Stimulated activated naive CD8-positive, alpha-beta T cell treated with anti-CD3 and anti-CD28 coated beads, Interleukin-15, Interleukin-2, amounts not matched to agents 100 U/mL and 50 U/mL, for 24 hours (primary cell): ENCODE results near the gene HAUS6.
"Not testable (repeated sequence)": the region's sequence is repeated elsewhere in the genome, so short reads cannot be mapped to it uniquely, and the experiment has no call there.

Experiments used
- ATAC-seq: fragments of 150-1000 bp; cut with Tn5 transposase; one replicate; pipeline ENCODE4 v1.10.0; 2021
- DNase-seq: peaks from one replicate; pipeline ENCODE4 v3.0.0; 2021

HAUS6 gene

DNA sequence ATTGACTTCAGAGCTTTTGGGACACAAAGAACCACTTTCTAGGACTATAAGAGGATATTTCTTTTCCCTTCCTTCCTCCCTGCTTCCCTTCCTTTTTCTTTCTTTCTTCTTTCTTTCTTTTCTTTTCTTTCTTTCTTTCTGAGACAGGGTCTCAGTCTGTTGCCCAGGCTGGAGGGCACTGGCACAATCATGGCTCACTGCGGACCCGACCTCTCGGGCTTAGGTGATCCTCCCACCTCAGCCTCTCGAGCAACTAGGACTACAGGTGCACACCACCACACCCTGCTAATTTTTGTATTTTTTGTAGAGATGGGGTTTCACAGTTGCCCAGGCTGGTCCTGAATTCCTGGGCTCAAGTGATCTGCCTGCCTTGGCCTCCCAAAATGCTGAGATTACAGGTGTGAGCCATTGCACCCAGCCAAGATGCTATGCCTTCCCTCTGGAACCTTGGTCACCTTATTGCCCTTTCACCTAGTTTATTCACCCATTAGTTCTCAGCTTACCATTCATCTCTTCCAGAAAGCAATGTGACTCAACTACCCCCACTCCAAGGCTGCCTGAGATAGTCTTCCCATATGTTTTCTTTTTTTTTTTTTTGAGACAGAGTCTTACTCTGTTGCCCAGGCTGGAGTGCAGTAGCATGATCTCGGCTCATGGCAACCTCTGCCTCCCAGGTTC lies 14.5 kb upstream of the HAUS6 start:
- DNase-seq, result no peak

DNA sequence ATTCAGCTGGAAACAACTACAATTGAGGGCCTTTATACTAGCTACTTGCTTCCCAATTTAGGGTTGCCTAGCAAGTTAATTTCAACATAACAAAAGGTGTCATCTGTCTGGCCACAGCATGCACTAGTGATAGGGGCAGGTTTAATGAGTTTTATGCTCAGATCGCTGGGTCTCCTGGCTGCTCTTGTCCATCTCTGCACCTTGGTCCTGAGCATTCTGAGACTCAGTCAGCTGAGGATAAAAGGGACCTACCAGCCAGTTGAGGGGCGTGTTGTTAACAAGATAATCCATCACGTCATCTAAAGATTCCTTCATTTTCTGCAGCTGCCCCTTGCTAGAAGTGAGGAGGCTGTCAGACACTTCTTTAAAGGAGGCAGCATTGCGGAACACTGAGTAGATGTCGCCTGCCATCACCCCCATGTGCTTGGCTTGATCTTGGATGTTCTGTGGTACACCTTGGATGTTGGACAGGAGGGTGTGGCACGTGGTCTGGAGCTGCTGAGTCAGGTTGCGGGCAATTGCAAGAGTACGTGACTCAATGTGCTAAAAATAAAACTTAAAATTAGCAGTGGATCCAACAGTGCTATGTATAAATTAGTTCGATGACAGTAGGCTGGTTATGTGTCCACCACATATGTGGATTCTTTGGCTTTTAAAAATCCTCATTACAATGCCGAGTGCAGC lies 13.5 kb upstream of the HAUS6 start:
- DNase-seq, result no peak

More for the DNA sequence above, 14.5 kb upstream of the HAUS6 start:
- ATAC-seq, result no peak

DNA sequence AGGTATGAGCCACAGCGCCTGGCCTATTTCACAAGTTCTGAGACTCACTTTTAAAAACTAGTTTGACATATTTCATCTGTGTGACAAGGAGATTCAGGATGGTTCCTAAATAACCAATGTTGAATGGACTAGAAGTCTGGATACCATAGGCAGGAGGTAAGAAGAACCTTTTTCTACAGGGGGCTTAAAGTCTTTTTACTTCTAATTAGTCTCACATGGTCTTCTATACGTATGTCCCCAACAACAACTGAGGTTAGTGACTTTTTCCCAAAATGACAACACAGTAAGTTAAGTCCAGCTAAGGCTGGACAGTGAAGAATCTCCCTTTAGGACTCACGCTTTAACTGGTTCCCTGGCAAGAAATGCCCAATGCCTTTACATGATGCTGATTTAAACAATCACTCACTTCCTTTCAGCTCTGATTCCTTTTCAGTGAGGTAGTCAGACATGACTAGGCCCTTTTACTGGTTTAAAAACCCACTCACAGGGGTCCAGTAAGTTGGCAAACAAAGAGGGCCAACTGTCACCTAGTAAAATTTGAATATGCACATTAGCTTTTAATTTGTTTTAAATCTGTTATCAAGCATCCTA lies 12.1 kb upstream of the HAUS6 start:
- DNase-seq (no peak), ATAC-seq (no peak)

More for the DNA sequence above, 13.5 kb upstream of the HAUS6 start:
- ATAC-seq, result no peak

DNA sequence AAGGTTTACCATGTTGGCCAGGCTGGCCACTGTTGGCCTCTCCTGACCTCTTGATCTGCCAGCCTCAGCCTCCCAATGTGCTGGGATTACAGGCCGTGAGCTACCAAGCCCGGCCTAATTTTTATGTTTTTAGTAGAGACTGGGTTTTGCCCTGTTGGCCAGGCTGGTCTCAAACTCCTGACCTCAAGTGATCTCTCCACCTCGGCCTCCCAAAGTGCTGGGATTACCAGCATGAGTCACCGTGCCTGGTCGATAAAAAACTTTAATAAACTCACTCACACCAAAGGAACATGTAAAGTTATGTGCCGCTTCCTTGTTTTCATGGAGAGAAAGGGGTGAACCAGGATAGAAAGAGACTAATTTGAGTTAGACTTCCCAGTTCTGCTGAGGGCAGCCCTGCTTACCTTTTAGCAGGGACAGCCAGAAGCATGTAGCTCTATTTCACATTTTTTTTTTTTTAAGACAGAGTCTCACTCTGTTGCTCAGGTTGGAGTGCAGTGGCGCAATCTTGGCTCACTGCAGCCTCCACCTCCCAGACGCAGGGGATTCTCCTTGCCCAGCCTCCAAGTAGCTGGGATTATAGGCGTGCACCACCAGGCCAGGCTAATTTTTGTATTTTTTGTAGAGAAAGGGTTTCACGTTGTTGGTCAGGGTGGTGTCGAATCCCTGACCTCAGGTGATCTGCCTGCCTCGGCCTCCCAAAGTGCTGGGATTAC lies 11.4 kb upstream of the HAUS6 start:
- DNase-seq, result no peak

DNA sequence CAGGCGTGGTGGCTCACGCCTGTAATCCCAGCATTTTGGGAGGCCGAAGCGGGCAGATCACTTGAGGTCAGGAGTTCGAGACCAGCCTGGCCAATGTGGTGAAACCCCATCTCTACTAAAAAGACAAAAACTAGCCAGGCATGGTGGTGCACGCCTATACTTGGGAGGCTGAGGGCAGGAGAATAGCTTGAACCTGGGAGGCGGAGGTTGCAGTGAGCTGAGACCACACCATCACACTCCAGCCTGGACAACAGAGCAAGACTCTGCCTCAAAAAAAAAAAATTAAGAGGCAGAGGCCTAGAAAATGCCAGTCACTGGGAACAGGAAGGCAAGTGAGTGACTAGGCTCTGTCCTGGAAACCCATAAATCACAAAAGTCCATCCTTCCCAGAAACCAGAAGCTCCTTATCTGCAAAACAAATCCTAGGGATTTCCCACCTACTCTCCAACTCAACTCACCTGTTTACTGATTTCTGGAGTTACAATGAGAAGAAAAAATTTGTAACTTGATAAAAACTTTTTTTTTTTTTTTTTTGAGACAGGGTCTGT lies 10.4 kb upstream of the HAUS6 start:
- not testable (repeated sequence) for DNase-seq, ATAC-seq

More for the DNA sequence above, 11.4 kb upstream of the HAUS6 start:
- ATAC-seq, result no peak

DNA sequence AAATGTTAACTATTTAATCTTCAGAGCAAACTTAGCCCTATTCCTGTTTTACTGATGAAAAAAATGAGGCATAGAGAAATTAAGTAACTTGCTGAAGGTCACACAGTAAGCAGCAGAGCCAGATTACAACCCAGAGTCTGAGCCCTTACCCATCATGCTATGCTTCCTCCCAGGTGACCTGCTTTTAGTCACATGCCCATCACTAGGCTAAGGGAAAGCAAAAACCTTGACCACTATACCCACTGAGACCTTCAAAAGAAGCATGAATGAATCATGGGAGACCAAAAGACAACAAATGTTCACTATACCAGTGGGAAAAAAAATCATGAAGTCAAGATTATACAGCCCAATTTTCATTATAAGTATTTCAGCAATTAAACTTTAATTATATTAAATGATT lies 5.3 kb upstream of the HAUS6 start:
- ATAC-seq, result peak; percentile 38
- DNase-seq, result no peak

DNA sequence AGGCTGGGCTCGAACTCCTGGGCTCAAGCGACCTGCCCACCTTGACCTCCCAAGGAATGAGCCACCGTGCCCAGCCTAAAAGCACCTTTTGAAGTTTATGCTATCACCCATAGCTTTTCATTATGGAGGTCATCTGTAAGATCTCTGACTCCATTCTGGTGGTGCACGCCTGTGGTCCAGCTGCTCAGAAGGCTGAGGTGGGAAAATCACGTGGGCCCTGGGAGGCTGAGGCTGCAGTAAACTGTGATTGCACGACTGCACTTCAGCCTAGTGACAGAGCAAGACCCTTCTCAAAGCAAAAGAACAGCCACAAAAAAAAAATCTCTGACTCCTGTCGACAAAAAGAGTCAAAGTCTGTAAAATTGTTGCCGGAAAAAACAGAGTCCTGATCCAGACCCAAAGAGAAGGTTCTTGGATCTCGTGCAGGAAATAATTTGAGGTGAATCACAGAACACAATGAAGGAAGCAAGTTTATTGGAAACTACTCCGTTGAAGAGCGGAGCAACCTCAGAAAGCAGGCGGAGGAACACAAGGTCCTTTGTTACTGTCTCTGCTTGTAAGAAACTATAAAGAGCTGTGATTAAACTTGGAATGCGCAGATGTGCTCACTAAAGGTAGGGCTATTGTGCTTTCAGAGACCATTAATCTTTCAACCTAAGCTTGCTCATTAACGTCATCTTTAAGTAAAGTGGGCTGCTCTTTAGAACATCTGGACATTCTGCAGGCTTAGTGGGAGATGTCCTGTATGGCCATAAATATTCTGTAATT lies 2.0 kb upstream of the HAUS6 start:
- DNase-seq (no peak), ATAC-seq (no peak)

DNA sequence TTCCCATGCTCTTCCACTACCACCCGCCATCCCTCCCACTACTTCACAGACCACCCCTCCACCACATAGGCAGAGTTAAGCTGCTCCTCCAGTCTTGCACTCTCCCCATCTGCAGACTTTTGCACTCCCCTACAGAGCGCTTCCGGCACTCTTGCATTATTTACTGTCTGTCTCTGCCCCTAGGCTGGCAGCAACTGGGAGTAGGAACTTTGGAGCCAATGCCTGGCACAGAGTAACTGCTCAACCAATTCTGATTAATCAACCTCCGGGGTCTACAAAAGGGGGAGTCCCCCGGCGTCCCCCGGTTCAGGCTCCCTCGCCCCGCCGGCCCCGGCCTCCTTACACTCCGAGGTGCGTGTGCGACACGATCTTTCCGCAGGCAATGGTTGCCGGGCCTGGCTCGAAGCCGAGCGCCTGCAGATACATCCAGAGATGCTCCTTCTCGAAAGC lies 498 bp downstream of the HAUS6 start:
- DNase-seq (peak; percentile 49), ATAC-seq (peak; percentile 35)

DNA sequence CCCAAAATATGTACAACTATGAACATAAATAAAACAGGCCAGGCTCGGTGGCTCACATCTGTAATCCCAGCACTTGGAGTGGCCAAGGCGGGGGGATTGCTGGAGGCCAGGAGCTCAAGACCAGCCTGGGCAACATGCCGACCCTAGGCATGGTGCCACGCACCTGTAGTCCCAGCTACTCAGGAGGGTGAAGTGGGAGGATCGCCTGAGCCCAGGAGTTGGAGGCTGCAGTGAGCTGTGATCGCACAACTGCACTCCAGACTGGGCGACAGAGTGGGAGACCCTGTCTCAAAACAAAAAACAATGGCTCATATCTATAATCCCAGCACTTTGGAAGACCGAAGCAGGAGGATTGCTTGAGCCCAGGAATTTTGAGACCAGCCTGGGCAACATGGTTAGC lies 1.5 kb downstream of the HAUS6 start:
- DNase-seq (no peak), ATAC-seq (no peak)

DNA sequence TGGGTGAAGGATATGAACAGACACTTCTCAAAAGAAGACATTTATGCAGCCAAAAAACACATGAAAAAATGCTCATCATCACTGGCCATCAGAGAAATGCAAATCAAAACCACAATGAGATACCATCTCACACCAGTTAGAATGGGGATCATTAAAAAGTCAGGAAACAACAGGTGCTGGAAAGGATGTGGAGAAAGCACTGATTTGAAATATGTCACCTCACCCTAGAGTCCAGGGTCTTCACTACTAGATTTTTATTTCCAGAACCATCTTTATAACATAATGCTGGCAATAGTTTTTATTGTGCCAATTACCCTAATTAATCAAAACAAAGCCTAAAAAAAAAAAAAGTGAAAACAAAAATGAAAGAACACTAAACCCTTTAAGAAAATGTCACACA lies 5.3 kb downstream of the HAUS6 start:
- not testable (repeated sequence) for ATAC-seq, DNase-seq

DNA sequence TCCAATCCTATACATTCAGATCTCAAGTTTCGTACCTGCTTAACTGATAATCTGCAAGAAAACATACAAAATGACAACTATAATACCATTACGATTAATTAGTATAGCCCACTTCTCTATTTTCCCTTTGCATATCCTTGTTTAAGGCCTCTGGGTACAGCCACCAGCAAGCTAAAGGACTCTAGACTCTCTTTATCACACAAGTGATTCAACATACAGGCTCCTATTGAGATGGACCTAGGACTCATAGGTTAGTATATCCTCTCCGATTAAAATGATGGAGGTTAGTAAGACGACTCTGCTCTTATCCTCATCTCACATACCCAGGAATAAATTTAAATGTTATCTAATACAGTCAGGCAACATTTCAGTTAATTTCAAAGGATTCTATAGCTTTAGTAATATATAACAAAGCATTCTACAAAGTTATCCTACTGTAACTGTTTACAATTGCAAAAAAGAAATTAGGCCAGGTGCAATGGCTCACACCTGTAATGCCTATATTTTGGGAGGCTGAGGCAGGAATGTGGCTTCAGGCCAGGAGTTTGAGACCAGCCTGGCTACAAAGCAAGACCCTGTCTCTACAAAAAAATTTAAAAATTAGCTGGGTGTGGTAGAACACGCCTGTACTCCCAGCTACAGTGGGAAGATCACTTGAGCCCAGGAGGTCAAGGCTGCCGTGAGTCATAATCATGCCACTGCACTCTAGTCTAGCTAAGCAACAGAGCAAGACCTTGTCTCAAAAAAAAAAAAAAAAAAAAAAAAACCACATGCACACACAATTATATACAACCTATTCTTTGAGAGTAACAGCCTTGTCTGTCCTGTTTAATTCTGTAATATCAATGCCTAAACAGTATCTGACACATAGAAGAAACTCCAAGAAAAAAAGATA lies 15.4 kb downstream of the HAUS6 start:
- DNase-seq, result no peak
- no peak for ATAC-seq

DNA sequence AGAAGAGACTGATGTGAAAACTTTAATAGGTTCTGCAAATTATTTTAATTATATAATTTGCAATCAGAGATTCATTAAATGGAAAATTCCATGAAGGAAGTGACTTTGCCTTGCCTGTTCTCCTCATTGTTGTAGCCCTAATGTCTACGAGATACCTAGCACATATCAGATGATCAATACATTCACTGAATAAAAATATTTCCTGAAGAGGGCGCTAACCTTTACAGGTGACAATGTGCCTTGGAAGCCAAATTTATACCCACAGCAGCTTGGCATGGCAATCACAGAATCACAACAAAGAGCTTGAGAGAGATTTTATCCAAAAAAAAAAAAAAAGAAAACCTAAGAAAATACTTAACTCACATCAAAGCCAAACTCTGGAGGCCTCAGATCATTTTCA lies 17.4 kb downstream of the HAUS6 start:
- ATAC-seq, result no peak

DNA sequence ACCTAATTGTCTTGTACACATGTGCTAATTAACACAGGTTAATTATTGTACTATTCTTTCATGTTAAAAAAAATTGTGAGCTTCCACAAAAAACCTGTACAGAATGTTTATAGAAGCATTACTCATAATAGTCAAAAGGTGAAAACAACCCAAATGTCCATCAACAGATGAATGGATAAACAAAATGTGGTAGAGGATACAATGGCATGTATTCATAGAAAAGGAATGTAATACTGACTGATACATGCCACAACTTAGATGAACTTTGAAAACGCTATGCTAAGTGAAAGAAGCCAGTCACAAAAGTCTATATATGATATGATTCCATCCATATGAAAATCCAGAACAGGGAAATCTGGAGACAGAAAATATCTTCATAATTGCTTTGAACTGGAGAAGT lies 27.9 kb downstream of the HAUS6 start:
- ATAC-seq, result no peak
- DNase-seq, result no peak

More for the DNA sequence above, 17.4 kb downstream of the HAUS6 start:
- no peak for DNase-seq

DNA sequence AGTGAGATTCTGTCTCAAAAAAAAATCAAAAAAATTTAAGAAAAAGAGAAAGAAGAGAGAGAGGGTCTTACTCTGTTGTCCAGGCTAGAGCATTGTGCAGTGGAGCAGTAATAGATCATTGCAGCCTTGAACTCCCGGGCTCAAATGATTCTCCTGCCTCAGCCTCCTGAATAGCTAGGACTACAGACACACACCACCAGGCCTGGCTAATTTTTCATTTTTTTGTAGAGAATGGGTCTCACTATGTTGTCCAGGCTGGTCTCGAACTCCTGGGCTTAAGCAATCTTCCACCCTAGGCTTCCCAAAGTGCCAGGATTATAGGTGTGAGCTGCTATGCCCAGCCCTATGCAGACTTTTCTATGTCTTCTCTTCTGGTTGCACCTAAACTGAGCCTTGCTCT lies 28.5 kb downstream of the HAUS6 start:
- DNase-seq (no peak), ATAC-seq (no peak)

DNA sequence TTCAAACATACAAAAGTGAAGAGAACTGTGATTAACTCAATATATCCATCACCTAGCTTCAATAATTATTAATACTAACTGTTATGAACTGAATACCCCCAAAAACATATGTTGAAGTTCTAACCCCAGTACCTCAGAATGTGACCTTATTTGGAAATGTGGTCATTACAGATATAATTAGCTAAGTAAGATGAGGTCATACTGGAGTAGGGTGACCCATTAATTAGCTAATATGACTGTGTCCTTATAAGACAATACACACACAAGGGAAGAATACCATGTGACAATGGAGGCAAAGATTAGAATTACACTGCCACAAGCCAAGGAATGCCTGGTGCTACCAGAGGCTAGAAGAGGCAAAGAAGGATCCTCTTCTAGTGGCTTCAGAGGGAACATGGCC lies 45.7 kb downstream of the HAUS6 start:
- DNase-seq, result no peak
- ATAC-seq, result no peak

DNA sequence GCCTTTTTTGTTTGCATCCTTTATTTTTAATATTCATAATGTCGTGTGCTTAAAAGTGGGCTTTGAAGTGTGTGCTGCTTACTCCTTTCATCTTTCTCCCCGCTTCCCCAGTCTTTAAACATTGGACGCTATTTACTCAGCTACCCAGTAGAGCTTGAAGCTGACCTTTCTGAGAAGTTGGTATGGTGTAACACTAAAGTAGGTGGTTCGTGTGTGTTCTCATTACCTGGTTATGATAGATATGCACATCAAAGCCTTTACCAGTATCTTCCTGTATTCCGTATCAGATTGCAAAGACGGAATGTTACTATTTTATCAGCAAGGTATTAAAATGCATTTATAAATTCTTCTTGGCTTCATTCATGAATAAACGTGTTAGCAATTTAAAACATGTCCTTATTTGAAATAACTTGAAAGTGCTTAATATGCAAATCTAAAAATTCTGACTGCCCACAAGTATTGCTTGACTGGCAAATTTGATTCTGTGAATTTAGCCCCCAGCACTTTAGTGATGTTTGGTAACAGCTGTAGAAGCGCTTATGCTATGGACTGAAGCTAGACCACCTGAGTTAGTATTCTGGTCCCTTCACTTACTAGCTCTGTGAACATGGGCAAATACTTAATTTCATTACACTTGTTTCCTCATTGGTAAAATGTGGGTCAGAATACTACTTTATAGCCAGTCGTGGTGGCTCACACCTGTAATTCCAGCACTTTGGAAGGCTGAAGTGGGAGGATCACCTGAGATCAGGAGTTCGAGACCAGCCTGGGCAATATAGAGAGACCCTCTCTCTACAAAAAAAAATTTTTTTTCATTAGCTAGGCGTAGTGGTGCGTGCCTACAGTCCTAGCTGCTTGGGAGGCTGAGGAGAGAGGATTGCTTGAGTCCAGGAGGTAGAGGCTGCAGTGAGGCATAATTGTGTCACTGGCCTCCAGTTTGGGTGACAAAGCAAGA lies 51.8 kb downstream of the HAUS6 start:
- DNase-seq (no peak), ATAC-seq (no peak)

DNA sequence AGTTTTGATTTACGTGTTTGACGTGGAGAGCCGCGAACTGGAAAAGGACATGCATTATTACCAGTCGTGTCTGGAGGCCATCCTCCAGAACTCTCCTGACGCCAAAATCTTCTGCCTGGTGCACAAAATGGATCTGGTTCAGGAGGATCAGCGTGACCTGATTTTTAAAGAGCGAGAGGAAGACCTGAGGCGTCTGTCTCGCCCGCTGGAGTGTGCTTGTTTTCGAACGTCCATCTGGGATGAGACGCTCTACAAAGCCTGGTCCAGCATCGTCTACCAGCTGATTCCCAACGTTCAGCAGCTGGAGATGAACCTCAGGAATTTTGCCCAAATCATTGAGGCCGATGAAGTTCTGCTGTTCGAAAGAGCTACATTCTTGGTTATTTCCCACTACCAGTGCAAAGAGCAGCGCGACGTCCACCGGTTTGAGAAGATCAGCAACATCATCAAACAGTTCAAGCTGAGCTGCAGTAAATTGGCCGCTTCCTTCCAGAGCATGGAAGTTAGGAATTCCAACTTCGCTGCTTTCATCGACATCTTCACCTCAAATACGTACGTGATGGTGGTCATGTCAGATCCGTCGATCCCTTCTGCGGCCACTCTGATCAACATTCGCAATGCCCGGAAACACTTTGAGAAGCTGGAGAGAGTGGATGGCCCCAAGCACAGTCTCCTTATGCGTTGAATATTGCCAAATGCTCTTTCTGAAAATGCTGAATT lies 52.6 kb downstream of the HAUS6 start:
- DNase-seq (peak; percentile 26), ATAC-seq (no peak)
